GM23338 (cell line): ENCODE measurements around the gene LRRIQ4.
A peak's percentile ranks its signal among the peaks of the same experiment; 100 is the strongest.

ENCODE experiments used
- CREB1 ChIP-seq: fragments of 250-450 bp; sonication (Bioruptor Pico); IDR thresholded peaks from 2 replicates; pipeline ENCODE4 v1.5.0; 2020; ENCODE audit warnings: low read depth, mild to moderate bottlenecking, moderate library complexity
- CTCF ChIP-seq, 2 experiments: fragments of 200-600 bp in 1 of 2; sonication (generic) in 1 of 2; conservative IDR thresholded peaks; 2 replicates each; pipeline versions ENCODE4 v1.5.1 to v1.6.1; 2016 to 2017; ENCODE audit warnings: antibody characterized with exemption in 2 of 2, low read depth in 2 of 2, mild to moderate bottlenecking in 2 of 2, moderate library complexity in 1 of 2
- EZH2 ChIP-seq: fragments of 200-600 bp; sonication (generic); IDR thresholded peaks from one replicate; pipeline ENCODE4 v1.8.0; 2017; ENCODE audit warnings: antibody characterized with exemption, mild to moderate bottlenecking, low read depth; ENCODE audit not compliant: unreplicated experiment
- EZH2phosphoT487 ChIP-seq: fragments of 200-600 bp; sonication (generic); IDR thresholded peaks from one replicate; pipeline ENCODE4 v1.8.1; 2018; ENCODE audit warnings: antibody characterized with exemption; ENCODE audit not compliant: unreplicated experiment
- JUNB ChIP-seq: IDR thresholded peaks from one replicate; pipeline ENCODE4 v1.6.1; 2016; ENCODE audit warnings: antibody characterized with exemption; ENCODE audit not compliant: unreplicated experiment
- POLR2AphosphoS5 ChIP-seq: IDR thresholded peaks from 2 replicates; pipeline ENCODE4 v1.6.1; 2016; ENCODE audit warnings: antibody characterized with exemption, low read depth

DNA sequence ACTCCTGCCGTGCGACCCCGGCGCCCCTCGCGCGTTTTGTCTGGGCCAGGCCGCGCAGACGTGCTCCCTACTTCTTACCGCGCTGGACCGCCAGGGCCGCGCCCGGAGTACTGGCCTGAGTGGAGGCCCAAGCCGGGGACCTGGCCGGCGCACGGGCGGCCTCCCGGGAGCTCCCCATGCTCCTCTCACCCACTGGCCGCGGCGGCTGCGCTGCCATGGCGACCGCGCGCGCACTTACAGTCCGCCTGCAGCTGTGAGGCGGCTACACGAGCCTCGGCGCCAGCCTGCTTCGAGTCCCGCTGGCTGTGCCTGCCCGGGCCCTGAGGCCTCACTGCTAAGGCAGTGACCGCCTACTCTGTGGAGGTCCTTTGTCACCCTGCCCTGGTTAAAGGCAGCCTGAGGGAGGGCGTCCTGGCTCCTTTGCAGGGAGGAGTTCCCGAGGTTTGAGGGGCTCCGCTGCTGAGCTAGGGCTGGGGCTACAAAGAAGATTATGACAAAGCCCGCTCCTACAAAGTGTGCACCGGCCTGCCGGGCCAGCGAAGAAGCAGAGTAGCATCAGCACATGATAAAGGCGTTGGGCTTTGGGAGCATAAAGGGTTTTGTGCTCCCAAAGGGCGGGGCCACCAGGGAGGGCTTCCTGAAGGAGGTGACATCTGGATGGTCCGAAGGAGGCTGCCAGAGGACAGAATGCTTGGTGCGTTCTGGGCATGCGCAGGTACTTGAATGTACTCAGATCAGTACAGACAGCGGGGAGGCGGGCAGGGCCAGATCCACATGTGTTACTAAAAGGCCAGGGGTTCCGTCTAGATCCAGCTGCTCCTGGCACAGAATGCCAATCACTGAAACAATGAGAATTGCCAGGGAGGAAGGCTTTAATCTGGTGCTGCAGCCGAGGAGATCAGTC, at the start of gene LRRIQ4, which contains the start of gene LRRC34:
- TF ChIP-seq EZH2phosphoT487, result no peak
- TF ChIP-seq CTCF (conservative IDR thresholded peaks at IDR 0.05; ENCODE audit: low read depth in 2 of 2), result no peak
- TF ChIP-seq POLR2AphosphoS5, result peak; percentile 61
- TF ChIP-seq CREB1 (CRISPR knock-in tag), result no peak
- no peak for TF ChIP-seq JUNB
- no peak for TF ChIP-seq EZH2
